Measurements from ENCODE around the gene HS6ST1. TPM values are rescaled to one million over a fixed set of nuclear protein-coding genes. Genes with fewer than 3 reads are reported as not detected.

The HS6ST1 gene
- polyA plus RNA-seq, 1 donor (not counting 4 experiments of a cell fraction or from before 2014, with no cell fraction given): 6.3 TPM

DNA sequence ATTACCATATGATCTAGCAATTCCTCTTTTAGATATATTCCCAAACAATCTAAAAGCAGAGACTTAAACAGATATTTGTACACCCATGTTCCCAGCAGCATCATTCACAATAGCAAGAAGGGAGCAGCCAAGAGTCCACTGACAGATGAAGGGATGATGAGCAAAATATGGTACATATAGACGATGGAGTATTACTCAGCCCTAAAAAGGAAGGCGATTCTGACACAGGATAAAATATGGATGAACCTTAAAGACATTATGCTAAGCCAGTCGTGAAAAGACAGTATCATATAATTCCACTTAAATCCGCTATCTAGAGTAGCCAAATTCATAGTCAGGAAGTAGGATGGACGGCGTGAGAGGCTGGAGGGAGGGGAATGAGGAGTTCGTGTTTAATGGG, 20.4 kb downstream of the HS6ST1 start:
- H3K36me3 ChIP-seq (ENCODE audit: control insufficient read depth in 2 of 2, extremely low read depth in 1 of 2, insufficient read depth in 2 of 2, low read length in 2 of 2): no peaks in the 10 kb centered on the region
- H3K4me3 ChIP-seq (ENCODE audit: control insufficient read depth in 2 of 3, extremely low read depth in 1 of 3, insufficient read depth in 2 of 3, low read depth in 1 of 3, low read length in 3 of 3): no peak overlapping the region
- no peak overlapping the region for H3K9ac ChIP-seq (ENCODE audit: control insufficient read depth, extremely low read depth, insufficient read depth, low read length)
- no peak overlapping the region for H2AFZ ChIP-seq (ENCODE audit: control insufficient read depth, low read length)
- DNase-seq (ENCODE audit: low read depth, low spot score): no peak
- H3K79me2 ChIP-seq (ENCODE audit: control insufficient read depth, insufficient read depth, low read length): peaks cover 72% of the 10 kb centered on the region
- H3K4me2 ChIP-seq (ENCODE audit: control insufficient read depth, extremely low read depth, insufficient read depth, low read depth, low read length): no peak overlapping the region
- peaks cover 10% of the 10 kb centered on the region for H3K9me1 ChIP-seq (ENCODE audit: control insufficient read depth, extremely low read depth, insufficient read depth, low read length)
- H4K20me1 ChIP-seq (ENCODE audit: control insufficient read depth, extremely low read depth, insufficient read depth, low read length): peaks cover 8% of the 10 kb centered on the region
- no peak for FAIRE-seq
- H3K4me1 ChIP-seq (ENCODE audit: control insufficient read depth, extremely low read depth, insufficient read depth, low read length): peaks cover 30% of the 10 kb centered on the region
- no peaks in the 10 kb centered on the region for H3K27me3 ChIP-seq (ENCODE audit: control insufficient read depth, extremely low read depth, insufficient read depth, low read length)
- dilution Hi-C loops (cut with MboI; ENCODE audit: extremely low pct_ligation_motif_present, low sequenced_read_pairs): no loop called here
- TF ChIP-seq EZH2 (IDR thresholded peaks at IDR 0.05; ENCODE audit: low read length): no peak
- TF ChIP-seq, protein P1, sequence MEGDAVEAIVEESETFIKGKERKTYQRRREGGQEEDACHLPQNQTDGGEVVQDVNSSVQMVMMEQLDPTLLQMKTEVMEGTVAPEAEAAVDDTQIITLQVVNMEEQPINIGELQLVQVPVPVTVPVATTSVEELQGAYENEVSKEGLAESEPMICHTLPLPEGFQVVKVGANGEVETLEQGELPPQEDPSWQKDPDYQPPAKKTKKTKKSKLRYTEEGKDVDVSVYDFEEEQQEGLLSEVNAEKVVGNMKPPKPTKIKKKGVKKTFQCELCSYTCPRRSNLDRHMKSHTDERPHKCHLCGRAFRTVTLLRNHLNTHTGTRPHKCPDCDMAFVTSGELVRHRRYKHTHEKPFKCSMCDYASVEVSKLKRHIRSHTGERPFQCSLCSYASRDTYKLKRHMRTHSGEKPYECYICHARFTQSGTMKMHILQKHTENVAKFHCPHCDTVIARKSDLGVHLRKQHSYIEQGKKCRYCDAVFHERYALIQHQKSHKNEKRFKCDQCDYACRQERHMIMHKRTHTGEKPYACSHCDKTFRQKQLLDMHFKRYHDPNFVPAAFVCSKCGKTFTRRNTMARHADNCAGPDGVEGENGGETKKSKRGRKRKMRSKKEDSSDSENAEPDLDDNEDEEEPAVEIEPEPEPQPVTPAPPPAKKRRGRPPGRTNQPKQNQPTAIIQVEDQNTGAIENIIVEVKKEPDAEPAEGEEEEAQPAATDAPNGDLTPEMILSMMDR (optimal IDR thresholded peaks at IDR 0.05 in 1 of 3, IDR thresholded peaks at IDR 0.05 in 1 of 3, conservative IDR thresholded peaks at IDR 0.05 in 1 of 3; ENCODE audit: extremely low read depth in 1 of 3, insufficient read depth in 2 of 3, low read length in 3 of 3): no peak
- no peaks in the 10 kb centered on the region for H3K9me3 ChIP-seq (ENCODE audit: control insufficient read depth, low read depth, low read length)
- H3K27ac ChIP-seq (ENCODE audit: control insufficient read depth, insufficient read depth, low read length): no peak overlapping the region

DNA sequence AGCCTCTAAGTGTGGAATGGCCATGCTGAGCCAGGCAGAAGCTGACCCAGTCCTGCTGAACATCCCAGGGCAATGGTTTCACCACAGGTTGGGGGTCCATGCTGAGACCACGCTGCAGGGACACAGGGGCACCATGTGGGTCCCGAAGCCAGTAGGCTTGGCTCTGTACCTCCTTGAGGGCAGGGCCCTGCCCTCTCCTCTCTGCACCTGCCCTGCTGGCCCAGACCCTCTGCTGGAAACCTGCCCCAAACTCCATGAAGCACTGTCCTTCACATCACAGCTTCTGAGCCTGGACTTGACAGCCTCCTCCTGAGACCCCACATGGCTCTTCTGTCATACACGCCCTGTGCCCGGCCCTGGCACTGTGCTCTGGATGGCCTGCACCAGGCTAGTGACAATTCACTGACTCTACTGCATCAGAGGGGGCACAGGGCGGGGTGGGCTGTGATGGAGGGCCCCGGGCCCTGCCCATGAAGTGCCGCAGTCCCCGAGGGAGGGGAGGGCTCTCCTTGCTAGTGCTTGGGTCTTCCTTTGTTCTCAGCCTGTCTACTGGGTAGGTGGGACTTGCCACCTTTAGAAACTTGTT, 24.7 kb downstream of the HS6ST1 start:
- dilution Hi-C loops (cut with MboI; ENCODE audit: extremely low pct_ligation_motif_present, low sequenced_read_pairs): no loop called here
- DNase-seq (ENCODE audit: low read depth, low spot score) (no peak), FAIRE-seq (no peak)
- H3K4me3 ChIP-seq (ENCODE audit: control insufficient read depth in 2 of 3, extremely low read depth in 1 of 3, insufficient read depth in 2 of 3, low read depth in 1 of 3, low read length in 3 of 3): no peak overlapping the region
- no peaks in the 10 kb centered on the region for H3K36me3 ChIP-seq (ENCODE audit: control insufficient read depth in 2 of 2, extremely low read depth in 1 of 2, insufficient read depth in 2 of 2, low read length in 2 of 2)
- TF ChIP-seq EZH2 (IDR thresholded peaks at IDR 0.05; ENCODE audit: low read length): no peak
- TF ChIP-seq, protein P1 (optimal IDR thresholded peaks at IDR 0.05 in 1 of 3, IDR thresholded peaks at IDR 0.05 in 1 of 3, conservative IDR thresholded peaks at IDR 0.05 in 1 of 3; ENCODE audit: extremely low read depth in 1 of 3, insufficient read depth in 2 of 3, low read length in 3 of 3): no peak
- peaks cover 15% of the 10 kb centered on the region for H3K4me1 ChIP-seq (ENCODE audit: control insufficient read depth, extremely low read depth, insufficient read depth, low read length)
- no peak overlapping the region for H3K4me2 ChIP-seq (ENCODE audit: control insufficient read depth, extremely low read depth, insufficient read depth, low read depth, low read length)
- no peak overlapping the region for H3K9ac ChIP-seq (ENCODE audit: control insufficient read depth, extremely low read depth, insufficient read depth, low read length)
- no peaks in the 10 kb centered on the region for H3K27me3 ChIP-seq (ENCODE audit: control insufficient read depth, extremely low read depth, insufficient read depth, low read length)
- no peak overlapping the region for H3K27ac ChIP-seq (ENCODE audit: control insufficient read depth, insufficient read depth, low read length)
- peaks cover 66% of the 10 kb centered on the region for H3K79me2 ChIP-seq (ENCODE audit: control insufficient read depth, insufficient read depth, low read length)
- H3K9me1 ChIP-seq (ENCODE audit: control insufficient read depth, extremely low read depth, insufficient read depth, low read length): peaks cover 3% of the 10 kb centered on the region
- H4K20me1 ChIP-seq (ENCODE audit: control insufficient read depth, extremely low read depth, insufficient read depth, low read length): no peaks in the 10 kb centered on the region
- H2AFZ ChIP-seq (ENCODE audit: control insufficient read depth, low read length): no peak overlapping the region
- H3K9me3 ChIP-seq (ENCODE audit: control insufficient read depth, low read depth, low read length): peaks cover 2% of the 10 kb centered on the region
